BLaER1 (cell line): ENCODE measurements around the gene MAD1L1.

Experiments used
- H3K27ac ChIP-seq: shearing (Covaris generic); formaldehyde crosslinking; 2 replicates; pipeline ENCODE4 v1.8.1; 2022
- H3K27me3 ChIP-seq: shearing (Covaris generic); formaldehyde crosslinking; 2 replicates; pipeline ENCODE4 v1.8.1; 2022
- H3K36me3 ChIP-seq: shearing (Covaris generic); formaldehyde crosslinking; 2 replicates; pipeline ENCODE4 v1.8.1; 2022
- H3K4me1 ChIP-seq: shearing (Covaris generic); formaldehyde crosslinking; 2 replicates; pipeline ENCODE4 v1.8.1; 2022
- H3K4me2 ChIP-seq: shearing (Covaris generic); formaldehyde crosslinking; 2 replicates; pipeline ENCODE4 v1.8.1; 2022
- H3K4me3 ChIP-seq: shearing (Covaris generic); formaldehyde crosslinking; 2 replicates; pipeline ENCODE4 v1.8.1; 2022
- H3K9ac ChIP-seq: shearing (Covaris generic); formaldehyde crosslinking; 2 replicates; pipeline ENCODE4 v1.8.1; 2022
- H3K9me3 ChIP-seq: shearing (Covaris generic); formaldehyde crosslinking; 2 replicates; pipeline ENCODE4 v1.8.1; 2022
- H4K20me1 ChIP-seq: shearing (Covaris generic); formaldehyde crosslinking; 2 replicates; pipeline ENCODE4 v1.8.1; 2022
- Cebpa-rat ChIP-seq: shearing (Covaris generic); IDR thresholded peaks from 2 replicates; pipeline ENCODE4 v1.8.1; 2022

MAD1L1 gene

GRCh38 chr7:1964913-1965578, 267.7 kb downstream of the MAD1L1 start:
- H3K4me1 ChIP-seq, result peaks cover 23% of the 10 kb centered on the region
- no peak for TF ChIP-seq Cebpa-rat
- peaks cover 34% of the 10 kb centered on the region for H3K9me3 ChIP-seq
- no peak overlapping the region for H3K27ac ChIP-seq
- no peaks in the 10 kb centered on the region for H3K27me3 ChIP-seq
- H3K4me3 ChIP-seq, result no peak overlapping the region
- no peak overlapping the region for H3K4me2 ChIP-seq
- H3K36me3 ChIP-seq, result peaks cover 82% of the 10 kb centered on the region
- H3K9ac ChIP-seq, result no peak overlapping the region
- peaks cover 87% of the 10 kb centered on the region for H4K20me1 ChIP-seq

GRCh38 chr7:1964211-1964912, 268.4 kb downstream of the MAD1L1 start:
- Histone ChIP-seq H3K27me3 (no peaks in the 10 kb centered on the region), H3K9me3 (peaks cover 34% of the 10 kb centered on the region), H3K9ac (no peak overlapping the region), H4K20me1 (peaks cover 87% of the 10 kb centered on the region), H3K4me1 (peaks cover 16% of the 10 kb centered on the region), H3K27ac (no peak overlapping the region), H3K4me2 (no peak overlapping the region), H3K4me3 (no peak overlapping the region), H3K36me3 (peaks cover 82% of the 10 kb centered on the region)
- TF ChIP-seq Cebpa-rat, result no peak

DNA sequence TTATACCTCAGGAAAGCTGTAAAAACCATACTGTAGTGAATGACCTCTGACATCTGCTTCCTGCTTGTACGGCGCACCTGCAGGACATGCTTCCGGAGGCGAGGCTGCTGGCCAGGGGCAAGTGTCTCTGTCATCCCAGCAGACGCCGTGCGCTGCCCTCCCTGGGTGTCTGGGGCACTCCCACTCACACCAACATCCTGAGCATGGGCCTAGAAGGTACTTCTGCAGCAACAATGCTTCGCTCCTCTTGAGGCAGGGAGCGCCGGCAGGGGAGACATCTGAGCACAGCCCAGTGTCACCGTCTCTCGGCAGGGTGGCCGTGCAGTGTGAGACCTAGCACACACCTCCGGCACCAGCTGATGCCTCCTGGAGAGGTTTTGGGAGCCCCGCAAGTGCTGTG, 269.2 kb downstream of the MAD1L1 start:
- Histone ChIP-seq H3K36me3 (peaks cover 85% of the 10 kb centered on the region), H4K20me1 (peaks cover 87% of the 10 kb centered on the region), H3K27me3 (no peaks in the 10 kb centered on the region), H3K9me3 (peaks cover 34% of the 10 kb centered on the region), H3K4me2 (no peak overlapping the region), H3K9ac (no peak overlapping the region), H3K4me1 (peaks cover 13% of the 10 kb centered on the region), H3K27ac (no peak overlapping the region), H3K4me3 (no peak overlapping the region)
- no peak for TF ChIP-seq Cebpa-rat

GRCh38 chr7:1961701-1962276, 271.0 kb downstream of the MAD1L1 start:
- no peaks in the 10 kb centered on the region for H3K4me1 ChIP-seq
- no peak overlapping the region for H3K4me2 ChIP-seq
- no peaks in the 10 kb centered on the region for H3K27me3 ChIP-seq
- H4K20me1 ChIP-seq, result peaks cover 87% of the 10 kb centered on the region
- H3K4me3 ChIP-seq, result no peak overlapping the region
- no peak for TF ChIP-seq Cebpa-rat
- H3K36me3 ChIP-seq, result peaks cover 86% of the 10 kb centered on the region
- H3K27ac ChIP-seq, result no peak overlapping the region
- peaks cover 34% of the 10 kb centered on the region for H3K9me3 ChIP-seq
- no peak overlapping the region for H3K9ac ChIP-seq

GRCh38 chr7:1959305-1959704, 273.4 kb downstream of the MAD1L1 start:
- H4K20me1 ChIP-seq, result peaks cover 76% of the 10 kb centered on the region
- H3K27me3 ChIP-seq, result no peaks in the 10 kb centered on the region
- no peak for TF ChIP-seq Cebpa-rat
- no peaks in the 10 kb centered on the region for H3K4me1 ChIP-seq
- no peak overlapping the region for H3K27ac ChIP-seq
- H3K9me3 ChIP-seq, result peaks cover 34% of the 10 kb centered on the region
- H3K4me2 ChIP-seq, result no peak overlapping the region
- peaks cover 84% of the 10 kb centered on the region for H3K36me3 ChIP-seq
- no peak overlapping the region for H3K4me3 ChIP-seq
- no peak overlapping the region for H3K9ac ChIP-seq

DNA sequence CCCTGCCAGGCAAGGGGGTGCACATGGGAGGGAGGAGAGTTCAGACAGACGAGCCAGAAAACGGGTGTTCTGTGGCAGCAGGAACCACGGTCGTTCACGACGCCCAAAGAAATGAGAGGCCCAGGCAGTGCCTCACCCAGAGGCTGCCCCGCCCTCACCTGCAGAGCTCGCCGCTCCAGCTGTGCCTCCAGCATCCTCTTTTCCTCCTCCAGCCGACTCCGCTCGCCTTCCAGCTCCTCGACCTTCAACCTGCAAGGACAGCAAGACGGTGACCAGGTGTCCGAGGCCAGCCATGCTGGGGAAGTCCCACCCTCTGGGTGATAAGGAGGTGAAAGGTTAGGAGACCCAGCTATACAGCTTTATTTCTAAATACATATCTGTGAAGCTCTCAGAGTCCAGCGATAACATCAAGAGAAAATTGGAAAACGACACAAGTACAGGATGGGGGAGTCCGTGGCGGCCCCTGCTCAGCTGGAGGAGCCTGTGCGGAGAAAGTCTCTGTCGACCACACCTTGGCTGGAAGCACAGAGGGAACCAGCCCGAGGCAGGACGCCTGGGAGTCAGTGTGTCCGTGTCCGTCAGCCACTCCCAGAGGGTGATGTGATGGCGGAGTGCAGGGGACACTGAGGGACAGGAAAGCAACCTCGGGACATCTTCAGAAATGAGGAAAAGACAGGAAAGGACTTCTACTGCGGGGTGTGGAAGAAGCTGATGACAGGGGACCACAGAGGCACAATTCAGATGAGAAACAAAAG, 275.1 kb downstream of the MAD1L1 start:
- Histone ChIP-seq H3K4me3 (no peak overlapping the region), H3K27ac (no peak overlapping the region), H3K9ac (no peak overlapping the region), H3K4me2 (no peak overlapping the region), H3K36me3 (peaks cover 84% of the 10 kb centered on the region), H3K9me3 (peaks cover 18% of the 10 kb centered on the region), H3K4me1 (peaks cover 5% of the 10 kb centered on the region), H3K27me3 (no peaks in the 10 kb centered on the region), H4K20me1 (peaks cover 83% of the 10 kb centered on the region)
- TF ChIP-seq Cebpa-rat, result no peak

- Histone ChIP-seq H3K27me3 (no peaks in the 10 kb centered on the region), H3K27ac (no peak overlapping the region), H4K20me1 (peaks cover 82% of the 10 kb centered on the region), H3K9me3 (peaks cover 10% of the 10 kb centered on the region), H3K4me2 (no peak overlapping the region), H3K36me3 (peaks cover 84% of the 10 kb centered on the region), H3K4me3 (no peak overlapping the region), H3K9ac (no peak overlapping the region), H3K4me1 (peaks cover 13% of the 10 kb centered on the region)
- TF ChIP-seq Cebpa-rat, result no peak
Observed at GRCh38 chr7:1956611-1957470, 275.9 kb downstream of the MAD1L1 start.

GRCh38 chr7:1956141-1956540, 276.6 kb downstream of the MAD1L1 start:
- TF ChIP-seq Cebpa-rat, result no peak
- H3K4me3 ChIP-seq, result no peak overlapping the region
- no peak overlapping the region for H3K9ac ChIP-seq
- peaks cover 76% of the 10 kb centered on the region for H4K20me1 ChIP-seq
- no peak overlapping the region for H3K4me2 ChIP-seq
- peaks cover 20% of the 10 kb centered on the region for H3K4me1 ChIP-seq
- no peak overlapping the region for H3K27ac ChIP-seq
- H3K9me3 ChIP-seq, result peaks cover 4% of the 10 kb centered on the region; the same call in 1 of the 2 replicates
- H3K27me3 ChIP-seq, result no peaks in the 10 kb centered on the region
- peaks cover 81% of the 10 kb centered on the region for H3K36me3 ChIP-seq

GRCh38 chr7:1954366-1955004, 278.3 kb downstream of the MAD1L1 start:
- no peak overlapping the region for H3K4me3 ChIP-seq
- no peaks in the 10 kb centered on the region for H3K27me3 ChIP-seq
- H4K20me1 ChIP-seq, result peaks cover 75% of the 10 kb centered on the region
- H3K4me2 ChIP-seq, result no peak overlapping the region
- TF ChIP-seq Cebpa-rat, result no peak
- H3K36me3 ChIP-seq, result peaks cover 84% of the 10 kb centered on the region
- H3K9me3 ChIP-seq, result no peaks in the 10 kb centered on the region
- no peak overlapping the region for H3K27ac ChIP-seq
- H3K4me1 ChIP-seq, result peaks cover 36% of the 10 kb centered on the region
- no peak overlapping the region for H3K9ac ChIP-seq
